Activated CD4-positive, alpha-beta memory T cell treated with anti-CD3 and anti-CD28 coated beads, Interleukin-2, amount 10 ng/mL, durations not matched to agents 7 days and 5 days (primary cell): ENCODE results near the gene BMPER. TPM values are rescaled to one million over a fixed set of nuclear protein-coding genes. Genes with fewer than 3 reads are reported as not detected.

Source experiments
- CTCF ChIA-PET: fragments of 350-600 bp; sonication (Branson Sonifier 250); formaldehyde crosslinking; loops from one replicate; lab custom pipeline; 2021; ENCODE audit warnings: antibody characterized with exemption, inconsistent platforms; lab: Charles Lee
- POLR2A ChIA-PET: fragments of 350-600 bp; sonication (Branson Sonifier 250); formaldehyde crosslinking; loops from one replicate; lab custom pipeline; 2021; ENCODE audit warnings: antibody characterized with exemption; lab: Charles Lee
- DNase-seq: peaks from one replicate; pipeline ENCODE4 v3.0.0-alpha.2; 2020
- H3K27ac Mint-ChIP-seq: one replicate; pipeline ENCODE4 v1.8.0; 2021; ENCODE audit warnings: mild to moderate bottlenecking, mixed read lengths
- H3K27me3 Mint-ChIP-seq: one replicate; pipeline ENCODE4 v1.8.0; 2021; ENCODE audit warnings: mixed read lengths
- H3K36me3 Mint-ChIP-seq: one replicate; pipeline ENCODE4 v1.8.0; 2021; ENCODE audit warnings: low read depth, mixed read lengths
- H3K4me1 Mint-ChIP-seq: one replicate; pipeline ENCODE4 v1.8.0; 2021; ENCODE audit warnings: mixed read lengths
- H3K4me3 Mint-ChIP-seq: one replicate; pipeline ENCODE4 v1.8.0; 2021; ENCODE audit warnings: mild to moderate bottlenecking, mixed read lengths
- H3K9me3 Mint-ChIP-seq: one replicate; pipeline ENCODE4 v1.8.0; 2021; ENCODE audit warnings: mixed read lengths
- total RNA-seq, 2 experiments: library from RNA; stranded (reverse); gene quantifications; one replicate each; pipeline ENCODE4 v1.2.3, GENCODE V29; 2021

Gene BMPER
- total RNA-seq: not detected

DNA sequence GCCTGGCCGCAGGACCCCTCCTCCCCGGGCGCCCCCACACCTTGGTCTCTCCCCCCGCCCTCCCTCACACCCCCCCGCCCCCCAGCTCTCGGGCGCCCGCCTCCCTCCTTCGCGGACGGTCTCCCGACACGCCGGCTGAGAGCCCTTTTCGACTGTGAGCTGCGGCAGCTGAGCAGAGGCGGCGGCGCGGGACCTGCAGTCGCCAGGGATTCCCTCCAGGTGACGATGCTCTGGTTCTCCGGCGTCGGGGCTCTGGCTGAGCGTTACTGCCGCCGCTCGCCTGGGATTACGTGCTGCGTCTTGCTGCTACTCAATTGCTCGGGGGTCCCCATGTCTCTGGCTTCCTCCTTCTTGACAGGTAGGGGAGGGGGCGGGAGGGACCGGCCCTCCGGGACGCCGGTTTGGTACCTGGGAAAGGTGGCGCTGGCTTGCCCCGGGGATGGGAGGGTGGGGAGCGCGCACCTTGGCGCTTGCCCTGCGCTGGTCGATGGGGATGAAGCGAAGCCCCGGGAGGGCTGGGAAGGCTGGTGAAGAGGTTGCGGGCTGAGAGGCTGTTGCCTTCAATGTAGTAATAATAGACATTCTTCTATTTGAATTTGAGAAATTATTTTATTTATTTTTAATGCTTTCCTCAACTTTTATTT is at the start of gene BMPER:
Gene BMPER (plus strand): TSS at position 151 of the 644 bp plus-strand sequence. CDS start 75 bp downstream, at position 226.
- H3K9me3 Mint-ChIP-seq: no peaks in the 10 kb centered on the region
- no peak for DNase-seq
- peaks cover 62% of the 10 kb centered on the region for H3K27me3 Mint-ChIP-seq
- H3K36me3 Mint-ChIP-seq: no peaks in the 10 kb centered on the region
- peak within 1 kb of the TSS; percentile 33 for H3K4me3 Mint-ChIP-seq
- ChIA-PET CTCF (interaction anchor here (2.1 kb wide), 1 partner anchor 11 kb away, joined by 17 read pairs; no protein-coding TSS in a partner anchor), POLR2A (no interaction called here)
- H3K27ac Mint-ChIP-seq: no peak within 1 kb of the TSS
- H3K4me1 Mint-ChIP-seq: peaks cover 7% of the 10 kb centered on the region

DNA sequence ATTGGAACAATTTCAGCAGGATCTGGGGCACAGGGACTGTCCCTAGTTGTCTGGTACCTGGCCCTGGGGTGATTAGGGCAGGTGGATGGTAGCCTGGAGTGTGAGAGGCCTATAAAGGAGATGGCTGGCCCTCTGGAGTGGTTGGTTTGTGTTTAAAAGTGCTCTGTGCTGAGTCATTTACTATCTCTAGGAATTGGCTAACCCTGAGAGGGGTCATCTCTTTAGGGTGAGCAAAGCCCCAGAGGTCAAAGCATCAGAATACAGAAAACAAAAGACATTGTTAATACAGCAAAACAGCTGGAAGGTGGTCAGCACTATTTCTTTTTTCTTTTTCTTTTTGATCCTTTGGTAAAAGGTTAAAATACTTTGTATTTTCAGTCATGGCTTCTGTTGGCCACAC is 43.4 kb upstream of the BMPER start:
- Mint-ChIP-seq H3K9me3 (no peaks in the 10 kb centered on the region), H3K36me3 (no peaks in the 10 kb centered on the region), H3K27me3 (no peaks in the 10 kb centered on the region), H3K4me1 (no peaks in the 10 kb centered on the region), H3K27ac (no peak overlapping the region), H3K4me3 (no peak overlapping the region)
- ChIA-PET CTCF (no interaction called here), POLR2A (no interaction called here)
- DNase-seq: no peak

DNA sequence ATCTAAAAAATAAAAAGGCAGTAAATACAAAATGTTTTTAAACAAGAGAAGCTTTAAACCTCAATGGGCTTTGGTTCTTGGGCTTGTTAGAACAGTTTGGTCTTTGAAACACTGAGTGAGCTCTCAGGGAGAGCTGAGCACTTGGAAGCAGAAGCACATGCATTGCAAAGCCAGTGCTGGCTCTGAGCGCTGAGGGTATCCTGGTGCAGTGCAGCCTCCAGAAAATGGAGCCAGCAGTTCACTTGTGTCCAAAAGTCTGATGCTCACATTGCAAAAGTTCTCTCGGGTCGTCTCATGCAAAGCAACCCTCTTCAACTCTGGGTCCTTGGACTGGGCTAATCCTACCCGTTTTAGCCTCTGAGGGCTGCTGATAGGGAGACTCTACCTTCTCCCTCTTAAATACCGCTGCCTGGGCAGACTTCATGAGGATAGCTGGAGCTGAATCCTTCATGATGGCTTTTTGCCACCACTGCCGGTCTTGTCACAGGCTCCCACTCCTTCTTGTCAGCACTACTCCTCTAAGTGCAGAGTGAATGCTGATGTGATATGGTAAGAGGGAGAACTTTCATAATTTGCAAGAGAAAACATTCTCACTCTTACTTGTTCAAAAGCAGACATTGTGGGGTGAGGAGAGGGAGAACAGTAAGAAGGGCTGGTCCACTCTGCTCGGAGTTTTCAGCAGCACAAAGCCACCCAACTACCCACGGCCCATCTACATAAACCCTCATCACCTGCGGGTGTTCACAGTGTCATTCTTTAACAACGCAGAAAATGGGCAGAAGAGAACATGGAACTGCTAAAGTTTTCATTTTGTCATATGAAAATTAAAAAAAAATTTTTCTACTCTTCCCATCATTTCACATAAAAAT is 42.2 kb upstream of the BMPER start:
- Mint-ChIP-seq H3K27ac (no peak overlapping the region), H3K36me3 (no peaks in the 10 kb centered on the region), H3K4me3 (no peak overlapping the region), H3K27me3 (no peaks in the 10 kb centered on the region), H3K4me1 (no peaks in the 10 kb centered on the region), H3K9me3 (no peaks in the 10 kb centered on the region)
- POLR2A ChIA-PET: no interaction called here
- DNase-seq: no peak
- CTCF ChIA-PET: no interaction called here

DNA sequence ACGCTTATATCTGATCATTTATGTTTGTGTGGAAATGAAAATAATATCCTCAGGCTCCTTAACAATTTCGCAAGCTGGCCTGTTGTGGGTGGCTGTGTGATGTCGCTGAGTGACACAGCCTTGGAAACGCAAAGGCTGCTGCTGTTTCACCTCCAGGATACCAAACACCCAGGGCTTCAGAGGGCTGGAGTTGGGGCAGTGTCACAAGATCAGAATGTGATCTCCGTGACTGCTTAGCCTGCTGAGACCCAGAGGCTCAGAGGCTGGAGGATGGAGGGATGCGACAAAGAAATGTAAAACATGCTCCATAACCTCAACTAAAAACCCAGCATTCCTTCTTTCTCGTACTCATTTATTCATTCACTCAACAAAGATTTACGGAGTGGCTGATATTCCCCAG is 37.2 kb upstream of the BMPER start:
- H3K36me3 Mint-ChIP-seq: no peaks in the 10 kb centered on the region
- no peaks in the 10 kb centered on the region for H3K9me3 Mint-ChIP-seq
- H3K4me3 Mint-ChIP-seq: no peak overlapping the region
- CTCF ChIA-PET: no interaction called here
- H3K4me1 Mint-ChIP-seq: no peaks in the 10 kb centered on the region
- no peak overlapping the region for H3K27ac Mint-ChIP-seq
- no peaks in the 10 kb centered on the region for H3K27me3 Mint-ChIP-seq
- POLR2A ChIA-PET: no interaction called here
- no peak for DNase-seq

DNA sequence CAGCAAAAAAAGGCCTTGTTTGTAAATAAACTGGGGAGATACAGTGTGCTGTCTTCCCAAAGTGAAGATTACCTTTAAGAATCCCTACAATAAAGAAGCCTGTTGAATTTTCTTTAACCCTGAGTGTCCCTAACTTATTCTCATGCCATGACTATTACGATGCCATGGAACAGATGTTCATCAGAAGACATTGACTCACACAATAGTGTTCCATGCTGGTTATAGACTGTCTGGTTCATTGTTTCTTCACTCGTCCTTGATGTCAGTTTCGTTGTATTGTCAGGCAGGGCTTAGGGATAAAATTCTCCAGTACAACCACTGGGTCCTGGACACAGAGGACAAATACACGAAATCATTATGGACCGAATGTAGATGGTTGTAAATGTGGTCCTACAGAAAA is 36.2 kb upstream of the BMPER start:
- POLR2A ChIA-PET: no interaction called here
- H3K27ac Mint-ChIP-seq: no peak overlapping the region
- no peaks in the 10 kb centered on the region for H3K9me3 Mint-ChIP-seq
- H3K4me1 Mint-ChIP-seq: no peaks in the 10 kb centered on the region
- no peak overlapping the region for H3K4me3 Mint-ChIP-seq
- CTCF ChIA-PET: no interaction called here
- no peak for DNase-seq
- H3K27me3 Mint-ChIP-seq: no peaks in the 10 kb centered on the region
- H3K36me3 Mint-ChIP-seq: no peaks in the 10 kb centered on the region

DNA sequence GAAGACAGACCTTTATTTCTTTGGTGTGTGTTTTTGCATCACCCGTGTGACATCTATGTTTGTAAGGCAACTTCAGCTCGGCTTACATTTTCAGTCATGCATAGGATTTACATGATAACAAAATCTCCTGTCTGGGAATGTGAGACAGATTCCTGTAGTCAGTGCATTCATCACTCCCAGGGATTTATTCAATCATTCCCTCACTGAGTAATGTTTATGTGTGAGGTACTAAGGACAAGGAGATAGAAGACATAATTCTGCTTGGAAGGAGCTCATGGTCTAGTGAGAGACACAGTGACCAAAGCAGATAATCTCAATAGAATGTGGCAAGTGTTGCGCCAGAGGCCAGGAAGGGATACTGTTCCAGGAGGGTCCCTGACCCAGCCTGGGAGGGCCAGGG is 35.2 kb upstream of the BMPER start:
- ChIA-PET CTCF (no interaction called here), POLR2A (no interaction called here)
- DNase-seq: no peak
- Mint-ChIP-seq H3K27me3 (no peaks in the 10 kb centered on the region), H3K4me1 (no peaks in the 10 kb centered on the region), H3K4me3 (no peak overlapping the region), H3K9me3 (no peaks in the 10 kb centered on the region), H3K27ac (no peak overlapping the region), H3K36me3 (no peaks in the 10 kb centered on the region)

DNA sequence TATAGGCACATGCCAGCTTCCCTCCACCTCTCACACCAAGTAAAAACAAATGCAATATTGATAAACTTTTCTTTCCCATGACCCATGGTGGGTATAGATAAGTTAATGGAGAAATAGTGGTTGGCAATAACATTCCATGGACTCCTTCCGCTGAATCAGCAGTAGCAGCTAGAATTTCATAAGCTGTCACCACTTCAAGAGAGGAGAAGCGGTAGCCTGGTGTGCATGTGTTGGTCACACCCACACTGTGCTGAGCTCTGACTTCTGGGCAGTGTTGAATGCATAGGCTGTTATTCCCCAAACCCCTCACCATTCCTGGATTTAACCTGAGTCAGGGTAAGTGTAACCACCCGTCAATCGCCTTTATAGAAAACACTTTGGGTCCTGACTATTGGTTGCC is 32.5 kb upstream of the BMPER start:
- ChIA-PET CTCF (no interaction called here), POLR2A (no interaction called here)
- DNase-seq: no peak
- H3K27ac Mint-ChIP-seq: no peak overlapping the region
- no peaks in the 10 kb centered on the region for H3K9me3 Mint-ChIP-seq
- no peaks in the 10 kb centered on the region for H3K27me3 Mint-ChIP-seq
- no peaks in the 10 kb centered on the region for H3K4me1 Mint-ChIP-seq
- H3K4me3 Mint-ChIP-seq: no peak overlapping the region
- H3K36me3 Mint-ChIP-seq: no peaks in the 10 kb centered on the region

DNA sequence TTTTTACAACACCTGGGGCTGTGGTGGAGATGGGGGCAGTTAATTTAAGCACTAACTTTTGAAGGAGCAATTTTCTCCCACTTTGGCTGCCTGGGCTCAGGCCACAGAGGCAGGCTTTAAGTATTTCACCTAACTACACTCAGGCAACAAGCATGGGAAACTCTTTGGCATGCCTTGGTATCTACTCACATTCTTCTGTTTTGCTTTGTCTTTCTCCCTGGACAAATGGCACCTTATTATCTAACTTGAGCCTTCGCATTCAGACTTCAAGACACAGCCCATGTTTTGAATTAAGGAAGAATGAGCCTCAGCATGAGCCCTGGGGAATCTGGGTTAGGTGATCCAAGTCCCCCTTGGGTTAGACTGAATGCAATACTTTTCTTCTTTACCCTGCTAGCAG is 31.8 kb upstream of the BMPER start:
- H3K27ac Mint-ChIP-seq: no peak overlapping the region
- no peak for DNase-seq
- ChIA-PET POLR2A (no interaction called here), CTCF (no interaction called here)
- no peaks in the 10 kb centered on the region for H3K4me1 Mint-ChIP-seq
- no peaks in the 10 kb centered on the region for H3K9me3 Mint-ChIP-seq
- no peaks in the 10 kb centered on the region for H3K36me3 Mint-ChIP-seq
- no peaks in the 10 kb centered on the region for H3K27me3 Mint-ChIP-seq
- H3K4me3 Mint-ChIP-seq: no peak overlapping the region

DNA sequence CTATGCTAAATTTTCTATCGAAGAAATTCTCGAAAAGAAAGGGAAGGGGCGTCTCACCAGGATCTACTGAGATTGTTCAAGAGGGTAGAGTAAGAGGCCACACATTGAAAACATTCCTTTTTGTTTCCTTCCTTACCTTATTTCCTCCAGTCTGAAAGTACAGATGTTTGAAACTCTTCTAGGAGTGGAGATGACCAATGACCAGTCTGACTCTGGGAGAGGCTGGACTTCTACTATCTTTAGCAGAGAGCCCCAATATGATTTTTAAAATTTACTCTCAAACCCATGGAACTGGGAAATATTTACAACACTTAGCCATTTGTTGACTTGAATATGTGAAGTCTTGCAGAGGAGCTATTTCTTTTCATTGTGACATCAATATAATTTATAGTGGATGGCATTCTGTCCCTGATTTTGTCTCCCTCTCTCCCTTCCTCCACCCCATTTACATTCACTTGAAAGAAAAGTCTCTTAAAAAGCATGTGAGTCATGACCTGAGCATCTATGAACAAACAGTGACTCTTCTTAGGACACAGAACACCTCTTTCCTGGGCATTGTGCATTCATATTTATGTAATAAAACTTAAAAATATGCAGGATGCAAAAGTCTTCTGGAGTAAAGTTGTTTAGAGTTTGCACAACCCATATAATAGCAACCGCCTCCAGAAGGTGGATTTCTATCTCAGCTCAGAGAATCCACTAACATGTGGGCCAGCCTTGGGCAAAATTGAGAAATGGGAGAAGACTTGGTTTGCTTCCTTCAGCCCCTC is 31.2 kb upstream of the BMPER start:
- Mint-ChIP-seq H3K4me1 (no peaks in the 10 kb centered on the region), H3K27ac (no peak overlapping the region), H3K9me3 (no peaks in the 10 kb centered on the region), H3K27me3 (no peaks in the 10 kb centered on the region), H3K36me3 (no peaks in the 10 kb centered on the region), H3K4me3 (no peak overlapping the region)
- ChIA-PET POLR2A (no interaction called here), CTCF (no interaction called here)
- DNase-seq: no peak

DNA sequence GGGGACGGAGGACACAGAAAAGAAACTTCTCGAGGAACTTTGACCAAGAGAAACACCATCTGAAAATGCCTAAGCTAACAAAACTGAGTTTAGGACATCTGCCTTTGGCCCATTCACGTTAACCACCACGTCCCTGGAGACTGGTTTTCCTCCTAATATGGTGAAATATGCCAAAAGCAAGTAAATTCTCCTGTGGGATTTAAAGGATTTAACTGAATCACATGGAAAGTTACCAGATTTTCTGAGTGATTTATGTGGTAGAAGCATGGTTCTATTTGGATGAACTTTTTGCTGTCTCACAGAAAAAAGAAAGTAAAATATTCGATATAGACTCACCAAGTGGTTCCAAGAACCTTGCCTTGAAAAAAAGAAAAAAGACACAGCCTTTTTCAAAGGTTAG is 30.4 kb upstream of the BMPER start:
- Mint-ChIP-seq H3K9me3 (no peaks in the 10 kb centered on the region), H3K27ac (no peak overlapping the region), H3K4me3 (no peak overlapping the region), H3K4me1 (no peaks in the 10 kb centered on the region), H3K27me3 (no peaks in the 10 kb centered on the region), H3K36me3 (no peaks in the 10 kb centered on the region)
- no peak for DNase-seq
- ChIA-PET POLR2A (no interaction called here), CTCF (no interaction called here)

DNA sequence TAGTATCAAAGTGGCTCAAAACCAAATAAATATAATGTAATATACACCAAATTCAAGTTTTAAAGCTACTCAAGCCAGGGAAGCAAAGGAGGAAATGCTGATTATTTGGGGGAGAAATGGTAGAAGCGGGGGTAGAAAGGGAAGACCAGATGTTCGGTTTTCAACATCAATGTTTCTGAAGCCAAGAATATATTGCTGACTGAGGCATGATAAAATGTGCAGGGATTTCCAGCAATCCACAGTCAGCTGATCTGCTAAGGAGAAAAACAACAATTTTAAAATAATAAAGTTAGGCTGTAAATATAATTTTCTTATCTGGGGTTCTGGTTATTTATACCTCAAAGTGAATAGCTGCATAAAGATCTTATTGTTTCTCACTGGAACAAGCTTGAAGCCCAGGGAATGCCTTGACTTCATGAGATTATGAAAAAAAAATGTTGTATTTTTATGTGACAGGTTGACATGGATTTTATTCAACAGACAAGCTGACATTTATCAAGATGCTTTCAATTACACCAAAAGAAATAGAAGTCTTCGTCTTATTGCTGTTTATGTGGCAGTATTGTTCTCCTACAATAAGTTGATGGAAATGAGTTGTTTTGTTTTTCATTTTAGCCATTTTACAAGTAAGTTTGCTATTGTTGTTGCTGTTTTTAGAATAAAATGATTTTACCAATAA is 28.6 kb upstream of the BMPER start:
- Mint-ChIP-seq H3K27me3 (no peaks in the 10 kb centered on the region), H3K27ac (no peak overlapping the region), H3K9me3 (no peaks in the 10 kb centered on the region), H3K4me1 (no peaks in the 10 kb centered on the region), H3K4me3 (no peak overlapping the region), H3K36me3 (no peaks in the 10 kb centered on the region)
- DNase-seq: no peak
- CTCF ChIA-PET: no interaction called here
- POLR2A ChIA-PET: no interaction called here

DNA sequence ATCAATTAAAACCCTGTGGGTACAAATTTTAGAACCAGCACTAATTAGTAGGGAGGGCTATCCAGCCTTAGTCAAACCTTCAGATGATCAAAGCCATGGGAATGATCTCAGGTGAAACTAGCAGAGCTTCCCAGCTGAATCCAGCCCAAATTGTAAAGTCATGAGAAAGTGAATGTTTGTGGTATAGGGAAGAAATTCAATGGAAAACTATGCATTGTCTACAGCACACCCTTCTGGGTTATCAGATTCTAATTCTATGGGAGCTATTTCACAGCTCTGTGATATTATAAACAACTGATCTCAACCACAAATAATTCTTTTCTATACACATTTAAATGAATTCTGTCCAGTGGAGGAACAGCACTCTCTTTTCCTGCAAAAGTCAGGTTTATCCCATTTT is 24.6 kb upstream of the BMPER start:
- H3K27ac Mint-ChIP-seq: no peak overlapping the region
- POLR2A ChIA-PET: no interaction called here
- DNase-seq: no peak
- no peaks in the 10 kb centered on the region for H3K9me3 Mint-ChIP-seq
- no peaks in the 10 kb centered on the region for H3K36me3 Mint-ChIP-seq
- CTCF ChIA-PET: interaction anchor here (1.1 to 1.6 kb wide), 2 partner anchors 14 to 20 kb away, joined by 3 read pairs; no protein-coding TSS in a partner anchor
- no peak overlapping the region for H3K4me3 Mint-ChIP-seq
- H3K27me3 Mint-ChIP-seq: no peaks in the 10 kb centered on the region
- no peaks in the 10 kb centered on the region for H3K4me1 Mint-ChIP-seq

DNA sequence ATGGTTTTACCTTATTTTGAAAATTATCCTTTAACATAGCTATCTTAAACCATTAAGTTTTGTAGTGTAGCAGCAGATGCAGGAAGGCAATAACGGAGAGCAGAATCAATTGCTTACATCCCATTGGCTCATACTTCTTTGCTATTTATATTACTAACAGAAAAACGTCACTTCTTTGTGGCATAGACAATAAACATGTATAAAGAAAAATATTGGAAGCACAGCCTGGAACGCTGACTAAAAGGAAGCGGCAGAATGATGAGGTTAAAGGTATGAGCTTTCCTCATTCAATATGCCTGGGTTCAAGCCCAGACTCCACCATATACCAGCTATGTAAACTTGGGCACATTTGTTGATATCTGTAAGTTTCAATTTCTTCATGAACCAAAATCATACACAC is 24.0 kb upstream of the BMPER start:
- Mint-ChIP-seq H3K4me3 (no peak overlapping the region), H3K4me1 (no peaks in the 10 kb centered on the region), H3K36me3 (no peaks in the 10 kb centered on the region), H3K27ac (no peak overlapping the region), H3K9me3 (no peaks in the 10 kb centered on the region), H3K27me3 (no peaks in the 10 kb centered on the region)
- ChIA-PET CTCF (interaction anchor here (1.1 to 1.6 kb wide), 2 partner anchors 14 to 21 kb away, joined by 3 read pairs; no protein-coding TSS in a partner anchor), POLR2A (no interaction called here)
- DNase-seq: no peak
